KOPT-K1 (cell line): ENCODE measurements around the gene NUDT1.

ENCODE experiments used
- H3K27ac ChIP-seq: fragments of 200-600 bp; sonication (generic); 2 replicates; pipeline ENCODE4 v1.5.1; 2016; ENCODE audit warnings: antibody characterized with exemption, mild to moderate bottlenecking, low read depth, low read length; ENCODE audit not compliant: poor library complexity, severe bottlenecking
- H3K36me3 ChIP-seq: fragments of 200-600 bp; sonication (generic); 2 replicates; pipeline ENCODE4 v1.5.1; 2017; ENCODE audit warnings: antibody characterized with exemption, mild to moderate bottlenecking, low read length, moderate library complexity; ENCODE audit not compliant: insufficient read depth
- H3K9me3 ChIP-seq: fragments of 200-600 bp; sonication (generic); 2 replicates; pipeline ENCODE4 v1.5.1; 2017; ENCODE audit warnings: antibody characterized with exemption, low read length, mild to moderate bottlenecking; ENCODE audit not compliant: insufficient read depth, poor library complexity, severe bottlenecking

The NUDT1 gene

DNA sequence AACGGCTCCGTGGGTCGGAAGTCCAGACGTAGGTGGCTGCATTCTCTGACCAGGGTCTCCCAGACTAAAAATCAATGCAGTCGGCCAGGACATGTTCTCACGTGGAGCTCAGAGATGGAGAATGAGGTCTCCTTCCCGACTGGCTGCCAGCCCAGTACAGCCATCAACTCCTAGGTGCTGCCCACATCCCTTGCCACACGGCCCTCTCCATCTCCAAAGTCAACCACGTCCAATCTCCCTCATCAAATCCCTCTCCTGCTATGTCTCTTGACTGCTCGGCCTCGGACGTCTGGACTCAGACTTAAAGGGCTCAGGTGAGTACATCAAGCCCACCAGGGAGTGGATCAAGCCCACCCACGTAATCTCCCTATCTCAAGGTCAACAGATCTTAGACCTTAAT is 16.2 kb upstream of the NUDT1 start:
- Histone ChIP-seq H3K36me3 (peaks cover 100% of the 10 kb centered on the region), H3K27ac (no peak overlapping the region)

GRCh38 chr7:2227699-2228098 is 14.3 kb upstream of the NUDT1 start:
- no peaks in the 10 kb centered on the region for H3K9me3 ChIP-seq
- no peak overlapping the region for H3K27ac ChIP-seq
- H3K36me3 ChIP-seq, result peaks cover 82% of the 10 kb centered on the region

More for the DNA sequence above, 16.2 kb upstream of the NUDT1 start:
- no peaks in the 10 kb centered on the region for H3K9me3 ChIP-seq

DNA sequence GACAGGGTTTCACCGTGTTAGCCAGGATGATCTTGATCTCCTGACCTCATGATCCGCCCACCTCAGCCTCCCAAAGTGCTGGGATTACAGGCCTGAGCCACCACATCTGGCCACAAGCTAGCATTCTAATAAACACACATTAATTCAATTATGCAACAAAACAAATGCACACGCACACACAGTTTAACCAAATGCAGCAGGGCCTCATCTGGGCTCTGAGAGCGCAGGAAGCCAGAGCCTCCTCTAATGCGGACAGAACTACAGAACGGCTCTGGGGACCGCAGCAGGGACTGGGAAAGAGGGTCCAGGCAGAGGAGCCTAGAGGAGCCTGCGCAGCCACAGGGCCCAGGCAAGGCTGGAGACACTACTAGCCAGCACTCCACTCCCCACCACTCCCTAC is 13.1 kb upstream of the NUDT1 start:
- no peak overlapping the region for H3K27ac ChIP-seq
- no peaks in the 10 kb centered on the region for H3K9me3 ChIP-seq
- H3K36me3 ChIP-seq, result peaks cover 69% of the 10 kb centered on the region

DNA sequence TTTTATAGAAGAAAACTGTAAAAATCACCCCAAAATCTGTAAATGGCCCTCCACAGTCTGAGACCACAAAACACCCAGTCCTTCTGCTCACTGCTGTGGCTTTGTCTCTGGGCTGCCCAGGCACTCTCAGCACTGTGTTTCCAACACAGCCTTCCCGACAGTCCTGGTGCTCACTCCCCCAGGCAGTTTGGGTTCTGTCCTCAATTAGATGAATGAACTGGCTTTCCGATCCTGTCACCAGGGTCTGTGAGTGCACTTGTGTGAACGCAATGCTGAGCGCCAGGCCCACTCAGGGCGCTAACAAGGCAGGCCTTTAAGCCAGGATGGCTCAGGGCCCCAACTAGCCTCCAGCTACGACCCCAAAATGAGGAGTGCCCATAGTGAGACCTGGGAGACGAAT is 12.6 kb upstream of the NUDT1 start:
- no peaks in the 10 kb centered on the region for H3K9me3 ChIP-seq
- peaks cover 68% of the 10 kb centered on the region for H3K36me3 ChIP-seq
- no peak overlapping the region for H3K27ac ChIP-seq

- Histone ChIP-seq H3K9me3 (no peaks in the 10 kb centered on the region), H3K27ac (no peak overlapping the region), H3K36me3 (peaks cover 68% of the 10 kb centered on the region)
These were observed 11.8 kb upstream of the NUDT1 start for GRCh38 chr7:2230226-2230625.

- H3K27ac ChIP-seq, result no peak overlapping the region
- H3K9me3 ChIP-seq, result no peaks in the 10 kb centered on the region
- peaks cover 68% of the 10 kb centered on the region for H3K36me3 ChIP-seq
These were observed 11.1 kb upstream of the NUDT1 start for GRCh38 chr7:2230882-2231281.

- peak overlapping the region; percentile 72 for H3K27ac ChIP-seq
- H3K9me3 ChIP-seq, result no peaks in the 10 kb centered on the region
- peaks cover 68% of the 10 kb centered on the region for H3K36me3 ChIP-seq
These were observed 9.8 kb upstream of the NUDT1 start for GRCh38 chr7:2231992-2232765.

GRCh38 chr7:2232766-2233520 is 9.1 kb upstream of the NUDT1 start, which contains the start of gene MAD1L1:
Gene MAD1L1, minus strand, starts transcription at chr7:2232945. Its CDS starts 2,812 bp downstream, at chr7:2230133.
- no peaks in the 10 kb centered on the region for H3K9me3 ChIP-seq
- H3K36me3 ChIP-seq, result peaks cover 68% of the 10 kb centered on the region
- peak within 1 kb of the TSS; percentile 72 for H3K27ac ChIP-seq

- Histone ChIP-seq H3K36me3 (peaks cover 66% of the 10 kb centered on the region), H3K9me3 (no peaks in the 10 kb centered on the region), H3K27ac (no peak overlapping the region)
These were observed 8.1 kb upstream of the NUDT1 start for GRCh38 chr7:2233926-2234325.

- H3K36me3 ChIP-seq, result peaks cover 57% of the 10 kb centered on the region
- H3K27ac ChIP-seq, result no peak overlapping the region
- no peaks in the 10 kb centered on the region for H3K9me3 ChIP-seq
These were observed 4.9 kb upstream of the NUDT1 start for GRCh38 chr7:2237109-2237602.

- Histone ChIP-seq H3K27ac (no peak overlapping the region), H3K9me3 (no peaks in the 10 kb centered on the region), H3K36me3 (peaks cover 60% of the 10 kb centered on the region)
These were observed 2.8 kb upstream of the NUDT1 start for GRCh38 chr7:2239242-2239641.

GRCh38 chr7:2242541-2243429 is 759 bp downstream of the NUDT1 start:
- H3K36me3 ChIP-seq, result peaks cover 58% of the 10 kb centered on the region
- peak overlapping the region; percentile 82 for H3K27ac ChIP-seq

DNA sequence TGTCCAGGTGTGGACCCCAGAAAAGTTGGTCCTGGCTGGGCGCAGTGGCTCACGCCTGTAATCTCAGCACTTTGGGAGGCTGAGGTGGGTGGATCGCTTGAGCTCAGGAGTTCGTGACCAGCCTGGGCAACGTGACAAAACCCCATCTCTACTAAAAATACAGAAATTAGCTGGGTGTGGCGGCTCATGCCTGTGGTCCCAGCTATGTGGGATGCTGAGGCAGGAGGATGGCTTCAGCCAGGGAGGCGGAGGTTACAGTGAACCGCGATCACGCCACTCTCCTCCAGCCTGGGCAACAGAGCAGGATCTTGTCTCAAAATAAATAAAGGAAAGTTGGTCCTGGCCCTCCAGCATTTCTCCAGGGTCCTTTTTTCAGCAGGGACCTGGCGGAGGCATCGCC is 1.4 kb downstream of the NUDT1 start:
- Histone ChIP-seq H3K36me3 (peaks cover 56% of the 10 kb centered on the region), H3K9me3 (no peaks in the 10 kb centered on the region), H3K27ac (no peak overlapping the region)

More at GRCh38 chr7:2242541-2243429, 759 bp downstream of the NUDT1 start:
- H3K9me3 ChIP-seq, result no peaks in the 10 kb centered on the region

- no peaks in the 10 kb centered on the region for H3K9me3 ChIP-seq
- H3K27ac ChIP-seq, result no peak overlapping the region
- H3K36me3 ChIP-seq, result peaks cover 47% of the 10 kb centered on the region
These were observed 2.5 kb downstream of the NUDT1 start for GRCh38 chr7:2244404-2244995.
